SK-N-SH (cell line): Measurements from ENCODE around the gene GZMB.

ENCODE experiments used
- CTCF ChIP-seq: fragments of 200-600 bp; sonication (generic); IDR thresholded peaks from 2 replicates; pipeline ENCODE4 v1.6.1; 2017; ENCODE audit warnings: antibody characterized with exemption, mild to moderate bottlenecking, moderate library complexity
- POLR2AphosphoS5 ChIP-seq: IDR thresholded peaks from 2 replicates; pipeline ENCODE4 v1.6.1; 2012; ENCODE audit warnings: low read depth, low read length
- RFX5 ChIP-seq: IDR thresholded peaks from 2 replicates; pipeline ENCODE4 v1.6.1; 2012; ENCODE audit warnings: mild to moderate bottlenecking, improper control_type of control experiment, low read length
- TAF1 ChIP-seq: IDR thresholded peaks from 2 replicates; pipeline ENCODE4 v1.6.1; 2012; ENCODE audit warnings: low read depth, mild to moderate bottlenecking, low read length, moderate library complexity, borderline replicate concordance
- TEAD4 ChIP-seq: IDR thresholded peaks from 2 replicates; pipeline ENCODE4 v1.4.0; 2012; ENCODE audit warnings: mild to moderate bottlenecking, borderline replicate concordance; ENCODE audit not compliant: insufficient read depth

- TF ChIP-seq POLR2AphosphoS5 (no peak), TEAD4 (no peak), RFX5 (no peak), CTCF (no peak), TAF1 (no peak)
Measured at GRCh38 chr14:24632761-24633160, 1.2 kb downstream of the GZMB start.
